IMR-90 (cell line): ENCODE measurements around the gene CYP4F2.

Source experiments
- CTCF ChIP-seq: conservative IDR thresholded peaks from 2 replicates; pipeline ENCODE4 v1.5.1; 2012; ENCODE audit warnings: mild to moderate bottlenecking, low read depth, low read length, improper control_type of control experiment
- POLR2A ChIP-seq: IDR thresholded peaks from 2 replicates; pipeline ENCODE4 v1.6.1; 2012; ENCODE audit warnings: mild to moderate bottlenecking, low read depth, low read length
- RAD21 ChIP-seq: IDR thresholded peaks from 2 replicates; pipeline ENCODE4 v1.6.1; 2012; ENCODE audit warnings: low read length, improper control_type of control experiment
- RFX5 ChIP-seq: IDR thresholded peaks from 2 replicates; pipeline ENCODE4 v1.8.0; 2012; ENCODE audit warnings: low read depth, mild to moderate bottlenecking, low read length, moderate library complexity
- TF ChIP-seq, protein P1 (sequence below): fragments of 150-350 bp; IDR thresholded peaks from 2 replicates; pipeline ENCODE4 v1.6.1; 2017; ENCODE audit warnings: mild to moderate bottlenecking, antibody characterized with exemption, low read length, low read depth

- TF ChIP-seq POLR2A (no peak), CTCF (peak; percentile 34), RFX5 (no peak), RAD21 (peak; percentile 12; the same call in 1 of the 2 replicates)
- TF ChIP-seq, protein P1, sequence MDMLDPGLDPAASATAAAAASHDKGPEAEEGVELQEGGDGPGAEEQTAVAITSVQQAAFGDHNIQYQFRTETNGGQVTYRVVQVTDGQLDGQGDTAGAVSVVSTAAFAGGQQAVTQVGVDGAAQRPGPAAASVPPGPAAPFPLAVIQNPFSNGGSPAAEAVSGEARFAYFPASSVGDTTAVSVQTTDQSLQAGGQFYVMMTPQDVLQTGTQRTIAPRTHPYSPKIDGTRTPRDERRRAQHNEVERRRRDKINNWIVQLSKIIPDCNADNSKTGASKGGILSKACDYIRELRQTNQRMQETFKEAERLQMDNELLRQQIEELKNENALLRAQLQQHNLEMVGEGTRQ, result no peak
These were observed 28.7 kb downstream of the CYP4F2 start for GRCh38 chr19:15869109-15869555.
